ENCODE results near the gene CENPB.

The CENPB gene

DNA sequence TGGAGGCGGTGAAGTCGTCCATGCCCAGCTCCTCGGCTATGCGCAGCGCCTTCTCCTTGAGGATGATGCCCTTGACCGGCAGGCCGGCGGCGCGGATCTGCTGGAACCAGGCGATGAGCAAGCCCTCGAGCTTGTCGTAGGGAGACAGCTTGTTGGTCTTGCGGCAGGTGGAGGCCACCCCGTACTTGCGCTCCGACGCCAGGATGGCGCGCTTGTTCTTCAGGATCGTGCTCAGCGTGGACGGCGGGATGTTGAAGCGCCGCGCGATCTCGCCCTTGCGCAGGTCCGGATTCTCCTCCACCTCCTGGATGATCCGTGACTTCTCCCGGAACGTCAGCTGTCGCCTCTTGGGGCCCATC is 435 bp downstream of the CENPB start:
- peak; percentile 39 for DNase-seq

DNA sequence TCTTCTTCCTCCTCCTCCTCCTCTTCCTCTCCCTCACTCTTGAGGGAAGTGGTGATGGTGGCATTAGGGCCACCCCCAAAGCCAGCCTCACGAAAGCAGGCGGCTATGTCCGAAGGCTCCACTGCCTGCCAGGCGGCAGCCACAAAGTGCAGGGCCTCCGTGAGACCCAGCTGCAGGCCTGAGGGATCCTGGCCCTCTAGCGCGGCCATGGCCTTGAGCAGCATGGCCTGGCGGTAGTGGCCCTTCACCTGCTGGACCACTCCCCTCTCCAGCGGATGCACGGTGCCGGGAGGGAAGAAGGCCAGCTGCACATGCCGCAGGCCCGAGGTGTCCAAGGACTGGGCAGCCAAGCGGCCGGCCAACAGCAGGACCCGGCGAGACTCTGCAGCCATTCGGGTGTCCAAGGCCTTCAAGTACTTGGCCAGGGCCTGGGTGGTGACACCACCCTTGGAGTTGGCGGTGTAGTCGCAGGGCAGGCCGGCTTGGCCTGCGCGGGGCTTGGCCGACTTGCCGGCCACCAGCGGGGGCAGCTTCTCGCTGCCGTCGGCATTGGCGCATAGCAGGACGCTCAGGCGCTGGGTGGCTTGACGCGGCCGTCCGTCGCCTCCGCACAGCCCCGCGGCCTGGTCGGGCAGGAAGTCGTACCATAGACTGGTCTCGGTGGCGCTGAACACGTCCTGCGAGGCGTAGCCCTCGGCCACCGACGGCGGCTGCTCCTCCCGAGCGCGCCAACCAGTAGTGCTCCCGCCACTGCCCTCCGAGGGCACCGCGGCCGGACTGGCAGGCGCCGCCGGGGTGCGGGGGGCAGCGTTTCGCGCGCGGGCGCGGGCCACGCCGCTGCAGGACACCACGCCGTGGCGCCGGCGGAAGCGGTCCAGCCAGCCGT is 1.1 kb downstream of the CENPB start:
- no peak for DNase-seq

DNA sequence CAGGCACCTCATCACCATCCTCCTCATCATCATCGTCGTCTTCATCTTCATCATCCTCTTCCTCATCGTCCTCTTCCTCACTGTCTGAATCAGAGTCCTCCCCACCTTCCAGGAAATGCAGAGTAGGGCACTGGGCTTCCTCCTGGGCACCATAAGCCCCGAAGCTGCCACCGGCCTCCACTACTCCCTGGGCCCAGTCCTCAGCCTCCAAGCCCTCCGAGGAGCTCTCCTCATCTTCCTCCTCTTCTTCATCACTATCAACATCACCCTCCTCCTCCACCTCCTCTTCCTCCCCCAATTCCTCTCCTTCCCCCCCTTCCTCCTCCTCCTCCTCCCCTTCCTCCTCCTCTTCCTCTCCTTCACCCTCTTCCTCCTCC is 1.7 kb downstream of the CENPB start:
- no peak for DNase-seq

DNA sequence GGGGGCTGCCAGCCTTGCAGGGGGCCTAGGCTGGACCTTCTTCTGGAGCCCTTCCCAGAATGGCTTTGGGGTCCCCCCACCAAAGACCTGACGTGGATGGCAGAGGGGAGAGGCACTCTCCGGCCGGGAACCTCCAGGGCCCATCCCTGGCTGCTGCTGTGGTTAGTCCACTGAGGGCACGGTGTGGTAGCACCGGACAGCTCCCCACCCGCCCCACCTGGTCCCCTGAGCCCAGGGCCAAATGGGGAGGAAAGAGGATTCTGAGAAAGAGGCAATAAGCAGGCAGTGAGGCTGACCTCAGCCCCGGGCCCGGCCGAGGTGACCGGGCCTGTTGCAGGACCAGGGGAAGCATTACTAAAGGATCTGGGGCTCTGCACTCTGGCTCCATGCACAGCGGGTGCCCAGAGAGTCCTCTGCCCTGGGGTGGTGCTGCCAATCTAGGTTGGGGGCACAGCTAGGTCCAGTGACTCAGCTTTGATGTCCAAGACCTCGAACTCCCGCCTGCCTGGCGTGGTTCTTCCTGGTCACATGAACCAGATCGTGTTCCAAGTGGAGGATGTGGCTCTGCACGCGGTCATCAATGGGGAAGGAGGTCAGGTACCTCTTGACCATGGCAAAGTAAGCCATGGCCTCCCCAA is 2.2 kb downstream of the CENPB start:
- DNase-seq, result no peak

DNA sequence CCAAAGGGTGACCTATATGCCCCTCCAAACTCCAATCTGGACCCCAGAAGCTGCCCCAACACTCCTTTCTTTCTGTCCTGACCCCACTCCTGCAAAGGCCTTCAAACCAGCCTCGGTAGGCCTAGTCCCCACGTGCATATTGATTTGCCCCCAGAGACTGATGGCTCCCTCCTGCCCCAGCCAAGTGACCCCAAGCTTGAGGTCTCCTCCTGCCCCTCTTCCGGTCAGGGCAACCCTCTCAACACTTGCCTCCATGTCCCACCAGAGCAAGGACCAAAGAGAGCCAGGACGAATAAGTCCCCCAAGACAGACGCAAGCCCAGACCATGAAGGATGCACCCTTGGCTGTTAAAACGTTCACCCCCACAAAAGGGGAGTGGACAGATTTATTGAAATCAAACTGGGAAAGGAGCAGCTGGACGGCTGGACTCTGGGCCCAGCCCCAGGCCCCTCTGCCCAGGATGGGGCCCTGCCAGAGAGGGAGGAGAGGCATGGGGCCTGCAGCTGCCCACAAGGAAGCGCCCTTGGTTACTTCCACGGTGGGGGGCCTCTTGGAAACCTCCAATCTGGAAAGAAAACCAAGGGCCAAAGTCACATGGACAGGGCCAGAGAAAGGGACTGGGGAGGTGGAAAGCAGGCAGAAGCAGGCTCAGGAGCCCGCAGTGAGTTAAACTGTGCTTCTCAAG is 2.9 kb downstream of the CENPB start:
- no peak for DNase-seq

DNA sequence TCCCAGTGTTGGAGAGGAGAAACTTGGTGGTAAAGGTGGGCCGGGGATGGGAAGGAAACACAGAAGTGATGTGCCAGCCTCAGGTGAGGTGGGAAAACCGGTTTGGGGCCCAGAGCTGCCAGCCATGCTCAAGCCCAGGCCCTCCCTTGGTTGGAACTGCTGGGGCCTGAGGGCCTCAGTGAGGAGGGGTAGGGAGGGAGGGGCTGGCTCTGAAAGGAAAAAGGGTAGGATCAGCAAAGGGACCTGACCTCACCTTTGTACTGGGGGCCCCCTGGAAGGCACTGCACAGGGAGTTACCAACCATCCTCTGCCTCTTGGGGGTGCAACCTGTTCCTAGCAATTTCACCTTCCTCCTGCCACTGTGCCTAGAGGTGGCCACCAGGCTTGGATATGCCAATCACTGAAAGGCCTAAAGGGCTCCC is 3.5 kb downstream of the CENPB start:
- peak; percentile 72 for DNase-seq

DNA sequence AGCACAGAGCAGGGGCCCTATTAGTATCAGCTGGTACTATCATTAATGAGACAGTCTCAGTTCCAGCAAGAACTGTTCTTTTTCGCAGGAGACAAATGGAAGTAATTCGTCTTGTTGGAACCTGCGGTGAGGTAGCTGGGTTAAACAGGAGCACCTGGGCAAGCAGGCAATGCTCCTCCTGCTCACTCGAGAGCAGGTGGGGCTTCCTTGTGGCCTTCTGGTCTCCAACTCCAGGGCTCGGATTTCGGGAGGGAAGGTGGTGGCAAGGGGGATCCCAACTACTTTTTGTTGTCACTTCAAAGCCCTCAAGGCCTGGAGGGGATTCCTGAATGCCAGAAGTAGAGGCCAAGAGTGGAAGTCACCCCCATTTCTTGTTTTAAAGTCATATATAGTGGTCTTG is 3.9 kb downstream of the CENPB start:
- peak; percentile 63 for DNase-seq

DNA sequence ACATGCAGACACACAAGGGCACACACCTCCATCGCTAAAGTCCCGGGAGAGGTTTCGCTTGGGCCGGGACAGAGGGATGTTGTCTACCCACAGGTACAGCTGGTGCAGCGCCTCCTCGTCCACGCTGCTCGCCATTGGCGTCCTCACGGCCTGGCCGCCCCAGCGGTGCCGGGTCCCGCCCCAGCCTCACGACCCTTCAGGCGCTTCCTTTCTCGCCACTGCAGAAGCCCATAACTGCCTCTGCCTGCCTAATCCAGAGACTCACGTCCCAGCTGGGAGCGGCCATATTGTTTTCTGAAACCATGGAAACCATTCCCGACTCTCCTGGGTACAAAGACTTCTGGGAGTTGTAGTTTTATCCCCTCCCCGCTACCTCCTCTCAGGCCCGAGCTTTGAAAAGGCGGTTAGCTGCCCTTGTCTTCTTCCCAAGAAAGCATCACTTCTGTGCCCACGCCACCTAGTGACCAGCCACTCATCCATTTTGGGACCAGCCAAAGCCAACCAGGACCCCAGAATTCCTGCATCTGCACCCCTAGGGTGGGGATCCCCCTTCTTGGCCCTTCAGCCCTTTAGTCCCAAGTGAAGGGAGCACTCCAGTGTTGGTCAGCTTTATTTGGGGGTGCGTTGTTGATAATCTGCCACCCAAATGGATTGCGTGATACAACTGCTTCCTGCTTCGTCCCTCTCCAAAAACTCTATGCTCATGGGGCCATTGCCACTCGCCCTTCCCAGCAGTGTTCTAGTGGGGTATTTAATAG is 5.2 kb downstream of the CENPB start, which contains the start of gene SPEF1:
Gene SPEF1, minus strand, starts transcription at position 296 of the 758 bp plus-strand sequence. Its CDS starts 161 bp downstream, at position 135.
- peak; percentile 98 for DNase-seq

DNA sequence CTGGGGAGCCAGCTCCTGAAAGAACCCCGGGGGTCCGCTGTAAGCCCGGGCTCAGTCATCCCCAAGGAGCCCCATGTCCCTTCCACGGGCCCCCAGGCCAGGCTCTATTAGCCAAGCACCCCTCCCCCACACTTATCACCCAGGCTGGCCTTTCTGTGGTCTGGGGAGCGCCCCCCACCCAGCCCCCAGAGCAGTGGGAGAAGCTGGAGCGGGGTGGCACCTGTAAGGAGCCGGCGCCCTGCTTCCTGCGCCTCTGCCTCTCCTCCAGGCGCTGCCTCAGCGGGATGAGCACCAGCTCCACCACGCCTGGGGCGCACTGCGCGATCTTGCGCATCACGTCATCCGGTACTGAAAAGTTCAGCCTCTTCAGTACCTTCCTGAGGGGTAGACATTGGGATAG is 7.6 kb downstream of the CENPB start:
- no peak for DNase-seq

DNA sequence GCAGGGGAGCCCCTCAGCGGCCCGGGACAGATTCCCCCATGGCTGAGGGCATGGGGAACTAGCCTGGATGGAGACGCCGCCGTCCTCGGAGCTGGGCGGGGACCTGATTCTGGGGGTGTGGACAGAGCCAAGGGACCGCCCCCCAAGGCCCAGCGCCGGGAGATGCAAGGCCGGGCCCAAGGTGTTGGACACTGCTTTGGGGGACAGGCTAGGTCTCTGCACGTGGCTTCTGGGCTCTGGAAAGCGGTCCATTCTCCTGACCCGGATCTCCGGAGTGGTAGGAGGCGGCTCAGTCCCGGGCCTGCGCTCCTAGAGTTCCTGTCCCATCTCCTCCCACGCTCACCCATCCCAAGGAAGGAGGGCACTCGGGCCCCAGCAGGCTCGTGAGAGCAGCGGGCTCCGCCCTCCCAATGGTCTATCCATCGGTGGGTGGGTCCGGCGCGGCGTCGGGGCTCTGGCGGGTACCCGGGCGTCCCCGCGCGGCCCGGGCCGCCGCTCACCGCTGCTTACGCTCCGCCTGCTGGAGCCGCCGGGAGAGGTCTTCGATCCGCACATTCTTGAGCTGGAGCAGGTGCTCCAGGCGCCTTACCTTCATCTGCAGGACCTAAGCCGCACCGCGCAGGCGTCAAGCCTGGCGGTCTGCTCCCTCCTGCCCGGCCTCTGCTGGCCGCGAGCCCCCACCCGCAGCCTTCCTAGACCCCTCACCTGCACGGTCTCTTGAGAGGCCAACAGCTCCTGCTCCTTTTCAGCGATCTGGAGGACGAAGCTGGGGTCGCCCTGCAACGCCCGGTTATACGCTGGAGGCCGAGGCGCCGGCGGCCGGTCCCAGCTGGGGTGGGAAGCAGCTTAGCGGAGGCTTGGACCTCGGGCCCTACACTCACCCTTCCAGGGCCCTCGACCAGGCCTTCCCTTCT is 8.6 kb downstream of the CENPB start:
- DNase-seq, result peak; percentile 89

DNA sequence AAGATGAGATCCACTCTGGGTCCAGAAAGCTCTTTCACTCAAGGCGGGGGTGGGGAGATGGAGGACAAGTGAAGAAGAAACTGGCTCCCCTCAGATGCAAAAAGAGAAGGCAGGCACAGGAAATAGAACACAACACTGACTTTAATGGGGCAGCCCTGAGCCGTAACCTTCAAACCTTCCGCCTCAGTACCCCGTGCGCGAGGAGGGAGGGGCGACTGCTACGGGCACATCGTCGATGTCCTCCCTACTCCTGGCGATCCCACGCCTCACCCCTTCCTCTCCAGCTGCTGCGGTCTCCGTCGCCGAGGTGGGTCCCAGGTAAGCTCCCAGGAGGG is 9.2 kb downstream of the CENPB start:
- DNase-seq, result peak; percentile 73

DNA sequence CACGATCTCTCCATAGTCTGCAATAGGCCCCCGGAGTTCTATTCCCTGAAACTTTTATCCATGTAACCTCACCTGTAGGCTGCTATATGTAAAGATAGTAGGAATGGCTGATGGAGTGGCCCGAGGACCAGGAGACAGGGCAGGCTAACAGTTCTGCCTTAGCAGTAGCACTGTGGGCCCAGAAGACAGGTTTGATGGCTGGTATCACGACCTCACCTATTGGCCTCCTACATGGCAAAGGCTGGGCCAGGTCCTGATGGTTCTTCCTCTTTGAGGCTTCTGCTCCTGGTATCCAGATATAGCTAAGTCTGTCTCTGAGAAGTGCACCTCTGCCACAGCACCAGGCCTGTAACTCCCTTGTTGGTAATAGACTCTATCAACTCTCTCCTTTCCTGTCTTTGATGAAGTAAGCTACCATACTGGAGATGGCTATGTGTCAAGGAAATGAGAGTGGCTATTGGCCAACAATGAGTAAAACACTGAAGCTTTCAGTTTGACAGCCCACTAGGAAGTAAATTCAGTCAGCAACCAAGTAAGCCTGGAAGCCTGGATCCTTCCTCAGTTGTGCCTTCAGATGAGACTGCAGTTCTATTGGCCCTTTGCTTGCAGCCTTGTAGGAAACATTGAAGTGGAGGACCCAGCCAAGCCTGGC is 11.0 kb downstream of the CENPB start:
- DNase-seq, result no peak

DNA sequence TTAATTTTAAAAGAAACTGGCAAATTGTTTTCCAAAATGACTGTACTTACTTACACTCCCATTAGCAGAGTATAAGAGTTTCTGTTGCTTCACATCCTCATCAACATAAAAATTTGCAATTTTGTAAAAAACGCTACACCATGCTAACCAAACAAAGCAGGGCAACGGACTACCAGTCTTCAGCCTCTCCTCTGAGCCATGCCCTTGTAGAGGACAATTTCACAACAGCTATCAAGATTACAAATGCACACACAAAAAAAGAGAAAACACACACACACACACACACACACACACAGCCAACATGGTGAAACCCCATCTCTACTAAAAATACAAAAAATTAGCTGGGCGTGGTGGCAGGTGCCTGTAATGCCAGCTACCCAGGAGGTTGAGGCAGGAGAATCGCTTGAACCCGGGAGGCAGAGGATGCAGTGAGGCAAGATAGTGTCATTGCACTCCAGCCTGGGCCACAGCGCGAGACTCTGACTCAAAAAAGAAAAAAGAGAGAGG is 14.9 kb downstream of the CENPB start:
- DNase-seq, result no peak

DNA sequence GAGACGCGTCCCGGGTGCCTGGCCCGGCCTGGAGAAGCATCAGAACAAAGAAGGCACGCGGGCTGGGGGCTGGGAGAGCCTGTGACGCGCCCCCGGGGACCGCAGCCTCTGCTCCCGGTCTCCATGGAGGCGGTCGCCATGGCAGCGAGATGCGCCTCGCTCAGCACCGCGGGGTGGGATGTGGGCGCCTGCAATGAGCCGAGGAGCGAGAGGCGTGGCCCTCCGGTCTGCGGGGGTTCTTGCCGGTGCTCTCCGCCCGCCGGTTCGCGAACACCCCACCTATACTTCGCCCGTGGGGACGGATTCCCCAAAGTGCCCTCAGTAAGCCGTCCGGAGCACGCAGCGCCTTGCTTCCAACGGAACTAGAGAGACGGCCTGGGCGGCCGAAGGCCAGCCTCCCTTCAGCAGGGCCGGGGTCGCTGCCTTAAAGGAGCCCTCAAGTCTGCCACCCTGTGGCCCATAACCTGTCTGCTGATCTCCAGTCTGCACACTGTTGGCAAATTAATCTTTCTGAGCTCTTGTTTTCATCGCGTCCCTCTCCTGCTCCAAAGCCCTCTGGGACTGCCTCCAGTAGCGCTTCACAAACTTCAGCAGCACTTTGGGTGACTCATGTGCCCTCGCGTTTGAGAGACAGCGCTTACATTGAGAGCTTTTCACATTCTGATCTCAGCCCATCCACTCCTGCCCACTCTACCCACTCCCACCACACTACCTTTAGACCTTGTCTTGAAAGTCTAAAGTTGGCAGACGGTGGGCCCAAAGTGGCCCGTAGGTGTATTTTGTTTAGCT is 18.0 kb downstream of the CENPB start:
- DNase-seq, result peak; percentile 79

DNA sequence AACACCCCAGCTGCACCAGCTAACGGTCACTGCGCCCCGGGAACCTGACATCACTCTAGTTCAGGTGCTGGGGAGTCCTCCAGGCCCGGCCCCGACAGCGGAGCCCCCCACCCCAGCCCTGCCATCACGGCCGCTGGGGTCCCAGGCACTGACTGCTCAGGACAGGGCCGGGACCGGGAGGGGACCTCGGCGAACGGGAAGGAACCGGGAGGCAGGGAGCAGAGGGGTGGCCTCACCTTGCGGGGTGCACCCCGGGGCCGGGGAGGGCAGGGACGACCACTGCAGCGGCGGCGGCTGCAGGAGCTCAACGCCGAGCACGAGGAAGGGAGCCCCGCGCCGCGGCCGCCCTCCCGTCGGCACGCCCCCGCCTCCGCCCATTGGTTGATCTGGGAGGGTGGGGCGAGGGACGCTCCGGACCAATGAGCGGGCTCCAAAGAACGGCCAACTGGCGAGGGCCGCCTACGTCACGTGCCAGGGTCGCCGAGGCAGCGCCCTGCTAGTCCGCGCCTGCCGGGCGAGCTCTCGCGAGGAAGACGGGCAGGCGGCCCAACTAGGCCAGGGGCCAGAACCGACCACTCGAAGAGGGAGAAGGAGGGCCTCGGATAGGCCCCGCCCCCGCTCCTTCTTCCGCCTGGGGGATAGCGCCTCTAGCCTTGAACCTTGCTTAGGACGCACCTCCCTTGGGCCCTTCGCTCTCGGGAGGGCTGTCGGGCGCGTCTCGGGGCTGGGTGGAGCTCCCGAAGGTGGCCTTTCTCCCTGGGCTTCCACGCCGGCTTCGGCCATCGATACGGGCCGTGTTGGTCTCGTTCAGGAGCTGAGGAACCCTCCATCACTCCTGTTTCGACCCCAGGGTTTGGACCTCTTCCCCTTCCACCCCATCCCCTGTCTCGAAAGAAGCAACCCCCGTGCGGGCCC is 18.9 kb downstream of the CENPB start, which contains the start of gene ADISSP:
Gene ADISSP, minus strand, starts transcription at position 327 of the 915 bp plus-strand sequence. CDS start 7,653 bp downstream, outside the sequence.
- peak; percentile 98 for DNase-seq

DNA sequence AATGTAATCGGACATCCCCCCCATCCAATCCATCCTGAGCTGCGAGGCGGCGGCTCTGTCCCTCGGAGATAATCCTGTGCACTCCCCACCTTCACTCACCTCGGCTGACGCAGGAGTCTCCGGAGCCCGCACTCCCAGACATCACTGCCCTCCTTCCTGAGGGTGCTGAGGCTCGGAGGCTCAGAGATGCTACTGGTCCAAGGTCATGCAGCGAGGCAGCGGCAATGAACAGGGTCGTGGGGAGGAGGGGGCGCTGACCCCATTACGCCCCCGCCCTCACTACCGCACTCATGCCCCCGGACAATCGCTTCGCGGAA is 19.5 kb downstream of the CENPB start:
- no peak for DNase-seq

DNA sequence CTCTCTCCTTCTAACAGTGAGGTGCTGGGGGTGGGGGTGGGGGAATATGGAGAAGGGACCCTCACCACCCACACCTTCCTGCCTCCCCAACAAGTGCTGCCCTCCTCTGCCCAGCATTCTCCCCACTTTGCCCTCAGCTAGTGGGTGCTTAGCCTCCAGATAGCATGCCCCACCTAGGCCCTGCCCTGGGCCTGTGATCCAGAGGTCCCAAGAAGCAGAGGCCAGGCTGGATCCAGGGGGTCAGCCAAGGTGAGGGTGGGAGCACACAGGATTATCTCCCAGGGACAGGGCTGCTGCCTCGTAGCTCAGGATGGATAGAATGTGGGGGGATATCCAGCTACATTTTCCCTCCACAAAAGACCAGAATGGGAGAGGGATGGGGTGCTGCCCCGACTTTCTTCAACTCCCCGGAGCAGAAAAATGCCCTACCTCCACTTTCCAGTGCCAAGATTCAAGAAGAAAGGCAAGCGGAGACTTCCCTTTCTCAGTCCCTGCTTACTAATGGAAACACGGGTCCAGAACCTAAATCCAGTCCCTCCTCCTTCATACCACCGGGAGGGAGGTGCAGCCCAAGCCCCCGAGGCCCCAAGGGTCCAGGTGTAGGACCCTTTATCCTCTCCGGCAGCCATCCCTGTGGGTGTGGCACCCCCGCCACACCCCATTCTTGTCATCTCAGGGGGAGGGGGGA is 20.0 kb downstream of the CENPB start:
- no peak for DNase-seq

DNA sequence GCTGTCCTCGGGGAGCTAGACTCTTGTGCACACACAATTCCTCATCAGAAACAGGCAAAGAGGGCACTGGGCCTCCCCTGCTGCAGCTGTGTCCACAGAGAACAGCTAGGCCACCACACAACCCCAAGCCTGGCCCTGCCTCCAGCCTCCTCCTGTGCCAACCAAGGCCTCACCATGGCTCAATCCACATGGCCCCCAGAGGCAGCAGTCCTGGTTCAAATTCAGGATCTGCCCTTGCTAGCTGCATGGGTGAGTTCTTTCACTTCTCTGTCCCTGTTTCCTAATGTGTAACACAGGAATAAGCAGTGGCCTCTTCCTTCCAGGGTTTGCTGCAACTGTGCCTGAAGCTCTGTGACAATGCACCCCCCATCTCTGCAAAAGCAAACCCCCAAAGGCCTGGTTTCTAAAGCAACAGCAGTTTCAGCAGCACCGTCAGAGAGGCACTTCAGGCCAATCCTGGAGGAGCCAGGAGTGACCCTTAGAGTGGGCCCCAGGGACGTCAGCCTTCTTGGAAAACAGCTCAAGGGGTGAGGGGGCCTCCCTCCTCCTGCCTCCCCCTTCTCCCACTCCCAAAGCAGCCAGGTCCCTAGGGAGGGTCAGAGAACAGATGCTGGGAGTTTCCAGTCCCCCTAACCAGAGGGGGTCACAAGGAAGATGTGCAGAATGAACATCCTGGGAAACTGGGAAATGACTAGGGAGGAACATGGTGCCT is 21.2 kb downstream of the CENPB start:
- DNase-seq, result no peak

Measured in NCI-H510A treated with DMSO at 0.1 percent for 48 hours (cell line).